ENCODE data around the gene NXF3. TPM values are rescaled to one million over a fixed set of nuclear protein-coding genes. Genes with fewer than 3 reads are reported as not detected.
"Not testable (repeated sequence)": the region's sequence is repeated elsewhere in the genome, so short reads cannot be mapped to it uniquely, and the experiment has no call there.

The NXF3 gene
- total RNA-seq, 2 donors from 2014 or later, result 0.40 TPM; not detected in 1

DNA sequence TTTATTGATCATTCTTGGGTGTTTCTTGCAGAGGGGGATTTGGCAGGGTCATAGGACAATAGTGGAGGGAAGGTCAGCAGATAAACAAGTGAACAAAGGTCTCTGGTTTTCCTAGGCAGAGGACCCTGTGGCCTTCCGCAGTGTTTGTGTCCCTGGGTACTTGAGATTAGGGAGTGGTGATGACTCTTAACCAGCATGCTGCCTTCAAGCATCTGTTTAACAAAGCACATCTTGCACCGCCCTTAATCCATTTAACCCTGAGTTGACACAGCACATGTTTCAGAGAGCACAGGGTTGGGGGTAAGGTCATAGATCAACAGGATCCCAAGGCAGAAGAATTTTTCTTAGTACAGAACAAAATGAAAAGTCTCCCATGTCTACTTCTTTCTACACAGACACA, 10.9 kb upstream of the NXF3 start:
- H3K36me3 ChIP-seq; H3K4me1 ChIP-seq; H3K4me3 ChIP-seq; H3K9ac ChIP-seq (ENCODE audit: low read depth in 2 of 2, low read length in 2 of 2); DNase-seq; intact Hi-C loops (cut with DNase I); H3K27me3 ChIP-seq; H3K9me3 ChIP-seq; H3K27ac ChIP-seq: not testable (repeated sequence)

DNA sequence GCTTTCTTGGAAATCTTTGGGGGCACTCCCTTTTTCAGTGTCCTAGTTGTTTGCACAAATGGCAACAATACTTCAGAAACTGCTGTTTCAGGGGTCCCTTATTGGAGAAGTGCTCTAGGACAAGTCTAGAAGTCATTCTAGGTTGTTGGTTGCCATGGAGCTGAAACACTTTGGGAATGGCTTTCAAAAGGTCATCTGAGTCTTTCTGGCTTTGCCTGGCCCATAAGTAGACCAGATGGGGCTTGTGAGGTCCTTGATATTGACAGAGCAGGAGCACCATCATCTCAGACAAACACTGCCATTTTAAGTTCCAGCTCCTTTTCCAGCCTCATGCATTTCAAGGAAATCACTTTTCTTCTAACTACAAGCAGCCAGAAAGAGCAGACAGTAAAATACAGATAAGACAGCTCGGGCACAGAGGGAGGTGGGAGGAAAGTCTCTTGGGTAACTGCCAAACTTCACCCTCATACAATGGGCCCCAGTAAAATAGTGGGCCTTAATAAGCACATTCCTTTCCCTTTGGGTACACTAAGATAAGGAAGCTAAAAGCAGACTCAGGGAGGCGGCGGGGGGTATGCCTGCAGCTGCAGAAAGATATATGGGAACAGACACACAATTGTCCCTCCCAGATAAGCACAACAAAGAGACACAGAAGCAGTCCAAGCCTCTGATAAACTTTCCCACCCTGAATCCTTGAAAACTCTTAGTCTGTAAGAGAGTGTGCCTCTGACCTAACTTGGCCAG, 8.5 kb upstream of the NXF3 start:
- DNase-seq, result no peak
- intact Hi-C loops (cut with DNase I), result no loop called here
- Histone ChIP-seq H3K9me3 (no peaks in the 10 kb centered on the region), H3K9ac (ENCODE audit: low read depth in 2 of 2, low read length in 2 of 2) (no peak overlapping the region), H3K4me1 (no peaks in the 10 kb centered on the region), H3K36me3 (no peaks in the 10 kb centered on the region), H3K4me3 (no peak overlapping the region), H3K27ac (no peak overlapping the region), H3K27me3 (no peaks in the 10 kb centered on the region)
- TF ChIP-seq, protein P1, sequence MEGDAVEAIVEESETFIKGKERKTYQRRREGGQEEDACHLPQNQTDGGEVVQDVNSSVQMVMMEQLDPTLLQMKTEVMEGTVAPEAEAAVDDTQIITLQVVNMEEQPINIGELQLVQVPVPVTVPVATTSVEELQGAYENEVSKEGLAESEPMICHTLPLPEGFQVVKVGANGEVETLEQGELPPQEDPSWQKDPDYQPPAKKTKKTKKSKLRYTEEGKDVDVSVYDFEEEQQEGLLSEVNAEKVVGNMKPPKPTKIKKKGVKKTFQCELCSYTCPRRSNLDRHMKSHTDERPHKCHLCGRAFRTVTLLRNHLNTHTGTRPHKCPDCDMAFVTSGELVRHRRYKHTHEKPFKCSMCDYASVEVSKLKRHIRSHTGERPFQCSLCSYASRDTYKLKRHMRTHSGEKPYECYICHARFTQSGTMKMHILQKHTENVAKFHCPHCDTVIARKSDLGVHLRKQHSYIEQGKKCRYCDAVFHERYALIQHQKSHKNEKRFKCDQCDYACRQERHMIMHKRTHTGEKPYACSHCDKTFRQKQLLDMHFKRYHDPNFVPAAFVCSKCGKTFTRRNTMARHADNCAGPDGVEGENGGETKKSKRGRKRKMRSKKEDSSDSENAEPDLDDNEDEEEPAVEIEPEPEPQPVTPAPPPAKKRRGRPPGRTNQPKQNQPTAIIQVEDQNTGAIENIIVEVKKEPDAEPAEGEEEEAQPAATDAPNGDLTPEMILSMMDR (IDR thresholded peaks at IDR 0.05), result no peak

DNA sequence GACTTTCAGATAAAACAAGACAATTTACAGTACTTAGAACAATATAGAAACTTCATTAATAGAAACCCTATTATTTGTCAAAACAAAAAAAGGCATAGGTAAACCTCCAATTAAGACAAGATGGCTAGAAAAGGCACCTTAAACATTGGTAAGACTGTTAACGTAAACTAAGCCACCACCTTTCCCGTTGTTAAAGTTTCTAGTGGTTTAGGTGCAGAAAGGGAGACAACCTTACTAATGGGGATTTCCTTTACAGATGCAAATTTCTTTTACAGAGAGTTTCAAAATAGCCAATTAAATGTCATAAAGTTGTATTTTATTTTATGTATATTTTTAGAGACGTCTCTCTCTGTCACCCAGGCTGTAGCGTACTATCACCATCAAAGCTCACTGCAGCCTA, 7.5 kb upstream of the NXF3 start:
- Histone ChIP-seq H3K36me3 (no peaks in the 10 kb centered on the region), H3K9ac (ENCODE audit: low read depth in 2 of 2, low read length in 2 of 2) (no peak overlapping the region), H3K27me3 (no peaks in the 10 kb centered on the region), H3K4me3 (no peak overlapping the region), H3K4me1 (no peaks in the 10 kb centered on the region), H3K27ac (no peak overlapping the region), H3K9me3 (no peaks in the 10 kb centered on the region)
- TF ChIP-seq, protein P1 (IDR thresholded peaks at IDR 0.05), result no peak
- DNase-seq, result no peak
- intact Hi-C loops (cut with DNase I), result no loop called here

DNA sequence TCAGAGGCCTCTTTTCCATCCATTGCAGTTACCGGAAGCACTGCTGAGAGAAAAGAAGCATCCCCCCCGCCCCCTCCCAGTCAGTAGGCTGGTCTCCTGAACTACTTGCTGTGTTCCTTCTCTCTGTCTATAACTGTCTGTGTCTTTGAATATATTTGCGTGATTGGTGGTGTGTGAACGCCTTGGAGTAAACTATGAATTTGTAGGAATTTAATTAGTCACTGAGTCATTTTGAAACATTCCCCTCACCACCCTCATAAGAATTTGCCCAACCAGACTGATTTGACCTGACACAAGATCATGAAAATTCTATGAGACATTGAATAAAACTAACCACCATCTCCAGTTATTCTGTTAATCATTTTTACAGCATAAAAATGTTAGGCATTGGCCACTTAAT, 6.7 kb upstream of the NXF3 start:
- H3K4me1 ChIP-seq, result no peaks in the 10 kb centered on the region
- H3K9me3 ChIP-seq, result no peaks in the 10 kb centered on the region
- no peak overlapping the region for H3K4me3 ChIP-seq
- DNase-seq, result no peak
- intact Hi-C loops (cut with DNase I), result no loop called here
- H3K27ac ChIP-seq, result no peak overlapping the region
- no peaks in the 10 kb centered on the region for H3K27me3 ChIP-seq
- TF ChIP-seq, protein P1 (IDR thresholded peaks at IDR 0.05), result no peak
- H3K36me3 ChIP-seq, result no peaks in the 10 kb centered on the region
- H3K9ac ChIP-seq (ENCODE audit: low read depth in 2 of 2, low read length in 2 of 2), result no peak overlapping the region

DNA sequence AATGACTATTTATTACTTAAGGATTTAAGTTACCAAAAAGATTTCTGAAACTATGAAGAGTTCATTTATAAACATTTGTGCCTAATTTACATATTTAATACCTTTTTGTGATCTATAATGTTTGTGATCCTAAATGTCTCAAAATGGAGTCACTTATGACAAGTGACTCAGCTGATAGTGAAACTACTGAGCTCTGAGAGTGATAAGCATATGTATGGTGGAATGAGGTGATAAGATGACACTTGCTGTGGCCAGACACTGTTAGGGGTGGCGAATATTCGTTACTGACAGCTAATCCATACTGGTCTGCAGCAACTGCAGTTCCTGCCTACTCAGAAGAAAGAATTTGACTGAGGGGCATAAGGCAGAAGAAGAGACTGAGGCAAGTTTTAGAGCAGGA, 5.5 kb upstream of the NXF3 start:
- H3K27ac ChIP-seq, result no peak overlapping the region

DNA sequence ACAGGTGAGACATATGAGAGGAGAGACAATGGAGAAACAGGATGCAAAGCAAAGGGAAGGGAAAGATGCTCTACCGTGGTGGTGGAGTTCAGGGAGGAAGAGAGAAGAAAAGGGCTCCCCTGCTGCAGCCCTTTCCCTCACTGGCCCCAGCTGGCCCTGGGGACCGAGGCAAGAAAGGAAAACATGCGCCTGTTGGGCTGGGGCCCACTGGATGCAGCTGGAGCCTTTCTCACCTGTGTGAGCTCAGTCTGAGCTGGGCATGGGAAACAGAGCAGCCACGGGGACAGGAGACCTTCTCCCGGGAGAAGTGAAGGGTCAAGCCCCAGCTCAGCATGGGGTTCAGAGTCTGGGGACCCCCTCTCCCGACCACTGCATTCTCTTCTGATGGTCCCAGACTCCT, 11.9 kb downstream of the NXF3 start:
- H3K9me3 ChIP-seq, result no peaks in the 10 kb centered on the region
- intact Hi-C loops (cut with DNase I), result no loop called here
- no peak for DNase-seq
- H3K27ac ChIP-seq, result no peak overlapping the region
- H3K27me3 ChIP-seq, result no peaks in the 10 kb centered on the region
- H3K9ac ChIP-seq (ENCODE audit: low read depth in 2 of 2, low read length in 2 of 2), result no peak overlapping the region
- no peaks in the 10 kb centered on the region for H3K4me1 ChIP-seq
- TF ChIP-seq, protein P1 (IDR thresholded peaks at IDR 0.05), result no peak
- no peaks in the 10 kb centered on the region for H3K36me3 ChIP-seq
- no peak overlapping the region for H3K4me3 ChIP-seq

More for the DNA sequence above, 5.5 kb upstream of the NXF3 start:
- no peaks in the 10 kb centered on the region for H3K4me1 ChIP-seq
- TF ChIP-seq, protein P1 (IDR thresholded peaks at IDR 0.05), result no peak
- no peak overlapping the region for H3K9ac ChIP-seq (ENCODE audit: low read depth in 2 of 2, low read length in 2 of 2)
- H3K27me3 ChIP-seq, result no peaks in the 10 kb centered on the region
- intact Hi-C loops (cut with DNase I), result no loop called here
- H3K9me3 ChIP-seq, result no peaks in the 10 kb centered on the region
- no peaks in the 10 kb centered on the region for H3K36me3 ChIP-seq
- DNase-seq, result no peak
- H3K4me3 ChIP-seq, result no peak overlapping the region
